ENCODE results near the gene PLAC8.
"Not testable (repeated sequence)": the region's sequence is repeated elsewhere in the genome, so short reads cannot be mapped to it uniquely, and the experiment has no call there.

The PLAC8 gene

GRCh38 chr4:83054928-83055327 is 59.6 kb downstream of the PLAC8 start:
- no peaks in the 10 kb centered on the region for H3K4me1 ChIP-seq (ENCODE audit: control insufficient read depth, insufficient read depth, low read length)
- H3K4me2 ChIP-seq (ENCODE audit: low read length): no peak overlapping the region
- H3K9ac ChIP-seq (ENCODE audit: low read depth, low read length): no peak overlapping the region
- no peak overlapping the region for H3K4me3 ChIP-seq (ENCODE audit: low read length)
- peaks cover 30% of the 10 kb centered on the region for H3K36me3 ChIP-seq (ENCODE audit: insufficient read depth, low read length)
- H3K9me3 ChIP-seq (replicated peaks; ENCODE audit: low read length): no peaks in the 10 kb centered on the region
- H3K27me3 ChIP-seq (ENCODE audit: control insufficient read depth, insufficient read depth, low read length): no peaks in the 10 kb centered on the region

GRCh38 chr4:83048781-83049180 is 65.7 kb downstream of the PLAC8 start:
- H3K4me1 ChIP-seq (ENCODE audit: control insufficient read depth, insufficient read depth, low read length); H3K4me2 ChIP-seq (ENCODE audit: low read length); H3K27me3 ChIP-seq (ENCODE audit: control insufficient read depth, insufficient read depth, low read length); H3K9ac ChIP-seq (ENCODE audit: low read depth, low read length); H3K4me3 ChIP-seq (ENCODE audit: low read length); H3K9me3 ChIP-seq (replicated peaks; ENCODE audit: low read length): not testable (repeated sequence)
- H3K36me3 ChIP-seq (ENCODE audit: insufficient read depth, low read length): peaks cover 35% of the 10 kb centered on the region

GRCh38 chr4:83046693-83047473 is 67.6 kb downstream of the PLAC8 start:
- H3K27me3 ChIP-seq (ENCODE audit: control insufficient read depth, insufficient read depth, low read length): no peaks in the 10 kb centered on the region
- H3K4me2 ChIP-seq (ENCODE audit: low read length): no peak overlapping the region
- H3K9ac ChIP-seq (ENCODE audit: low read depth, low read length): no peak overlapping the region
- peaks cover 28% of the 10 kb centered on the region for H3K36me3 ChIP-seq (ENCODE audit: insufficient read depth, low read length)
- H3K4me1 ChIP-seq (ENCODE audit: control insufficient read depth, insufficient read depth, low read length): peaks cover 7% of the 10 kb centered on the region
- H3K9me3 ChIP-seq (replicated peaks; ENCODE audit: low read length): no peaks in the 10 kb centered on the region
- no peak overlapping the region for H3K4me3 ChIP-seq (ENCODE audit: low read length)

- H3K4me1 ChIP-seq (ENCODE audit: control insufficient read depth, insufficient read depth, low read length): peaks cover 7% of the 10 kb centered on the region
Measured at GRCh38 chr4:83043801-83044407, 70.6 kb downstream of the PLAC8 start.

GRCh38 chr4:83043157-83043556 is 71.4 kb downstream of the PLAC8 start:
- not testable (repeated sequence) for H3K9me3 ChIP-seq (replicated peaks; ENCODE audit: low read length); H3K27me3 ChIP-seq (ENCODE audit: control insufficient read depth, insufficient read depth, low read length); H3K36me3 ChIP-seq (ENCODE audit: insufficient read depth, low read length); H3K4me2 ChIP-seq (ENCODE audit: low read length); H3K4me1 ChIP-seq (ENCODE audit: control insufficient read depth, insufficient read depth, low read length); H3K9ac ChIP-seq (ENCODE audit: low read depth, low read length); H3K4me3 ChIP-seq (ENCODE audit: low read length)

More at GRCh38 chr4:83043801-83044407, 70.6 kb downstream of the PLAC8 start:
- no peaks in the 10 kb centered on the region for H3K9me3 ChIP-seq (replicated peaks; ENCODE audit: low read length)
- no peak overlapping the region for H3K4me2 ChIP-seq (ENCODE audit: low read length)
- H3K9ac ChIP-seq (ENCODE audit: low read depth, low read length): no peak overlapping the region
- no peak overlapping the region for H3K4me3 ChIP-seq (ENCODE audit: low read length)
- H3K27me3 ChIP-seq (ENCODE audit: control insufficient read depth, insufficient read depth, low read length): no peaks in the 10 kb centered on the region
- H3K36me3 ChIP-seq (ENCODE audit: insufficient read depth, low read length): peaks cover 3% of the 10 kb centered on the region

GRCh38 chr4:83040269-83040668 is 74.3 kb downstream of the PLAC8 start:
- H3K36me3 ChIP-seq (ENCODE audit: insufficient read depth, low read length): no peaks in the 10 kb centered on the region
- H3K4me2 ChIP-seq (ENCODE audit: low read length): no peak overlapping the region
- no peak overlapping the region for H3K4me3 ChIP-seq (ENCODE audit: low read length)
- H3K9ac ChIP-seq (ENCODE audit: low read depth, low read length): no peak overlapping the region
- peaks cover 31% of the 10 kb centered on the region for H3K4me1 ChIP-seq (ENCODE audit: control insufficient read depth, insufficient read depth, low read length)
- no peaks in the 10 kb centered on the region for H3K27me3 ChIP-seq (ENCODE audit: control insufficient read depth, insufficient read depth, low read length)
- no peaks in the 10 kb centered on the region for H3K9me3 ChIP-seq (replicated peaks; ENCODE audit: low read length)
